Activated T-cell treated with anti-CD3 and anti-CD28 coated beads for 1 hour (primary cell): ENCODE measurements around the gene ISYNA1.

Experiments used
- DNase-seq: peaks from one replicate; pipeline ENCODE4 v3.0.0-alpha.2; 2020; ENCODE audit warnings: low read depth

The ISYNA1 gene

GRCh38 chr19:18443831-18444230 lies 5.9 kb upstream of the ISYNA1 start:
- no peak for DNase-seq

DNA sequence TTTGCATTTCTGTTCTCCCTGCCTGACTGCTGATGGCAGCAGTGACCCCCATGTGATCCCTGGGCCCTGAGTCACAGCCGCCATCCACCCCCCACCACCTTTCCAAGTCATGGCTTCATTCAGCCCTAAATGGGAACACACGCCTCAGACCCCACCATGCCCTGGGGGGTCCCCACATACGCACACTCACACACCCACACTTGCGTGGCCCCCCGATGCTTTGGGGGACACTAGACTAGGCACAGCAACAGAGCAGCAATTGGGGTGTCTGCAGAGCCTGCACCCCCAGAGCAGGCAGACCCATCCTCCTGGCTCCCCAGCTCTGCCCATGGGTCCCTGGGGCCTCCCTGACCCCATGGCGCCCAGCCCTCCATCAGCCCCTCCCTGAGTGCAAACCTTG lies 5.5 kb upstream of the ISYNA1 start:
- no peak for DNase-seq

- no peak for DNase-seq
Observed at GRCh38 chr19:18442941-18443340, 5.0 kb upstream of the ISYNA1 start.

DNA sequence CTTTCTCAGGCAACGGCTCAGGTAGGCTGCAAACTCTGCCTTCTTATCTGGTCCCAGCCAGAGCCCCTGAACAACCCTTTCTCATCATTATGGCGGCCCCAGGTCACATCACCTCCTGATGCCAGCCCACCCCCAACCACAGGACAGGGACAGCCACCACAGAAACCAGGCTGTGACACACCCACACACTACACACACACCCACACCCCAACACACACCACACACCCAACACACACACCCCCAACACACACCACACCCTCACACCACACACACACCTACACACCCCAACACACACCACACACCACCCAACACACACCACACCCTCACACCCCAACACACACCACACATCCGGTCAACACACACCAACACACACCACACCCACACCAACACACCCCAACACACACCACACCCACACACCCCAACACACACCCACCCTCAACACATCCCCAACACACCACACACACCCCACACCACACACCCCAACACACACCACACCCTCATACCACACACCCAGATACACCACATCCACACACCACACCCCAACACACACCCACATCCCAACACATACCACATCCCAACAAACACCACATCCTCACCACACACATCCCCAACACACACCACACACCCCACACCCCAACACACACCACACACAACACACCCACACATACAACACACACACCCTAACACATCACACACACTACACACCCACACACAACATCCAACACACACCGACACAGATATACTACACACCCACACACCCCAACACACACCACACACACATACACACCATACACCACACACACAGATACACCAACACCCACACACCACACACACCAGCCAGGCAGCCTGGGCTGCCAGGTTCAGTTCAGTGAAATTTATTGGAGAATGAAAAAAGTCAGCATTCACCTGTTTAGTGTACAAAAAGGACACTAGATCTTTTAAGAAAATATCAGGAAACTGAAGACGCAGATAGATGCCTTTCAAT lies 4.2 kb upstream of the ISYNA1 start:
- DNase-seq, result no peak

- DNase-seq, result no peak
Observed at GRCh38 chr19:18440936-18441803, 3.2 kb upstream of the ISYNA1 start.

GRCh38 chr19:18440415-18440877 lies 2.5 kb upstream of the ISYNA1 start:
- DNase-seq, result no peak

- no peak for DNase-seq
Observed at GRCh38 chr19:18439910-18440237, 1.9 kb upstream of the ISYNA1 start.

GRCh38 chr19:18439025-18439909 lies 1.3 kb upstream of the ISYNA1 start:
- no peak for DNase-seq

GRCh38 chr19:18438331-18439024 lies 545 bp upstream of the ISYNA1 start:
- no peak for DNase-seq

- peak; percentile 67 for DNase-seq
Observed at GRCh38 chr19:18436671-18437490, 1.1 kb downstream of the ISYNA1 start.

- no peak for DNase-seq
Observed at GRCh38 chr19:18435842-18436670, 1.9 kb downstream of the ISYNA1 start.

DNA sequence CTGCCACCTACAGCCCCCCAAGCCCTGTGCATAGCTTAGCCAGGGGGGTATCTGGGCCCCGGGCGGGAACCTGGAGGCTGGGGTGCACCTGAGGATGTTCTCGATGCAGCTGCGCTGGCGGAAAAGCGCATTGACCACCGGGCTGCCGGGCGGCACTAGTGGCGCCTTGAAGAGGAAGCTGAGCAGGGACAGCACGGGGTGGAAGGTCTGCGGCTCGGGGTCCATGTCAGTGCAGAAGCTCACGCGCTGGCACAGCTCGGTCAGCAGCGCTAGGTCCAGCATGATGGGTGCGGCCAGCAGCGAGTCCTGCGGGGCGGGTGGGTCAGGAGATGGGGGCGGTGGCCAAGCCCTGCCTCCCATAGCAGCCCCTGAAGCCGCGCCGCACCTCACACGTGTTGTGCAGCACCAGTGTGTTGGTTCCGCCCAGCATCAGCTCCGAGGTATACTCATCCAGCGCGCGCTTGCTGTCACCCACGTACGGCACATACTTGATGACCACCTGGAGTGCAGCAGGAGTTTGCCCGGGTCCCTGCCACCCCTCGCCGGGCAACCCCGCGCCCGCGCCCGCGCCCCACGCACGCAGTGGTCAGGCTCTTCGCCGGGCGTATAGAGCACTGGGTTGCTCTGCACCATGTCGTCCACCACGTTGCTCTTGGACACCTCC lies 2.6 kb downstream of the ISYNA1 start:
- no peak for DNase-seq

DNA sequence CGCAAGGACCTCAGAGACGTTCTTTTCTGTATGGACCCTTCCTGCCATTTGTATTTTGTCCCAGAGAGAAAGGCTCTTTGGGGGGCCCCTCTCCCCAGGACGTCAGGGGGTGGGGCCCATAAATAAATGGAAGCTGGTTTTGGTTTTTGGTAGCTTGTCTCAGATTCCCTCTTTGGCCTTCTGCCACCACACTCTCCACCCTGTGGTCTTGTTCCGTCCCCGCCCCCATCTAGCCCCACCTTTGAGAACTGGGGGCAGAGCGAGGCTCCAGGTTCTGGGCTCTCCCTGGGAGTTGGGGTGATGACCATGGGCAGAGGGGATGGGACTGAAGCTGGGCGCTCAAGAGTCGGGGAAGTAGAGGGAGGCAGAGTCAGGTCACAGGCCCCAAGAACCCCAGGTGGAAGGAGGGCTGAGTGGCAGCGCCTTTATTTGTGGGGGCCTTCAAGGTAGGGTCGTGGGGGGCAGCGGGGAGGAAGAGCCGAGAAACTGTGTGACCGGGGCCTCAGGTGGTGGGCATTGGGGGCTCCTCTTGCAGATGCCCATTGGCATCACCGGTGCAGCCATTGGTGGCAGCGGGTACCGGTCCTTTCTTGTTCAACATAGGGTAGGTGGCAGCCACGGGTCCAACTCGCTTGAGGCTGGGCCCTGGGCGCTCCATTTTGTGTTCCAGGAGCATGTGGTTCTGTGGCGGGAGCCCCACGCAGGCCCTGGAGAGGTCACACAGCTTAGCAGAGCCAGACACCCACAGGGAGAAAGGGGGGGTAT lies 3.3 kb downstream of the ISYNA1 start:
- DNase-seq, result no peak

GRCh38 chr19:18433735-18434398 lies 4.1 kb downstream of the ISYNA1 start:
- no peak for DNase-seq

GRCh38 chr19:18433015-18433691 lies 4.8 kb downstream of the ISYNA1 start:
- DNase-seq, result no peak

DNA sequence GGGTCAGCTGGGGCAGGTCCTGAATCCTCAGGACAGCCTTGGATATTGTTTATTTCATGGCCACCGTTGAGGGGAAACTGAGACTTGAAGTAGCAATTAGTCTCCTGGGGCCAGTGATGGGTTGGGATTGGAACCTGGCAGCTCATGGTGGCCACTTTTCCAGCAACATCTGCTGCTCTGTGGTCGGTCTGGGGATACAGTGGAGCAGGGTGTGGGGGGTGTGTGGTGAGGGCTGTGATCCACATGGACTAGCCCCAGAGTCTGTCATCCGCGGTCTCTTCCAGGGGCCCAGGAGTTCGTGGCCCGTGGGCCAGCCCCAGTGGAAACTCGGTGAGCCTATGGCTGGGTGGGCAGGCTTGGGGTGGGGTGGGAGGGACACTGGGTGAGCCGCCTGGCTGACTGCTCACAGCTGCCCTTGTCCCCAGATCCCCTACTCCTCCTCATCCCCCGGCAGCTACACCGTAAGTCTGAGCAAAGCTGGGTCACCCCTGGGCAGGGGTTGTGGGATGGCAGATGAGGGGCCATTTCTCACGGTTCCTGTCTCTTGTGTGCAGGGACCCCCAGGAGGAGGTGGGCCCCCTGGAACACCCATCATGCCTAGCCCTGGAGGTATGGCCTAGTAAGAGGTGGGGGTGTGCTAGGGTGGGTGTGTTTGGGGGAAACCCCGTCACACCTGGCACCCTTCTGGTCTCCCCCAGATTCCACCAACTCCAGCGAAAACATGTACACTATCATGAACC lies 5.5 kb downstream of the ISYNA1 start:
- no peak for DNase-seq
